Fibroblast of skin of left biceps (primary cell): ENCODE measurements around the gene ASIC5.
"Not testable (repeated sequence)": the region's sequence is repeated elsewhere in the genome, so short reads cannot be mapped to it uniquely, and the experiment has no call there.

Source experiments
- DNase-seq, 2 experiments: peaks; one replicate each; pipeline ENCODE4 v3.0.0-alpha.2; 2013; ENCODE audit warnings: low read depth in 2 of 2

ASIC5 gene

DNA sequence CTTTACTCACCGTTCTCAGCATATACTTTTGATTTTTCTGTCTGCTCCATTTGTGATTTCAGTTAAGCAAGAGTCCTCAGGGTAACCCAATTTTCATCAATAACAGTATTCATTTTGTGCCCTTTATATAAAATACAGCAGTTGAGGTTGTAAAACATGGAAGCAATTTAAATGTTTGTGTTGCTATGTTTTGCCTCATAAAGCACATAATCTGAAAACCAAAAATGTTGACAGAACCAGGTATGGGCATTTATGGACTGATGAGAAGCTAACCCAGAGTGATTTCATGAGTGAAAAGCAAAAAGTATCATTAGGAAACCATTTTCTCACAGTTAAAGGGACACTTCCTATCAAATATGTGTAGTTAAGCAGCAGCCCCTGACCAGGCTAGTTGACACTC, at the start of gene ASIC5:
ASIC5 (minus strand) TSS at position 101 of the 400 bp plus-strand sequence; CDS start at position 50, 51 bp downstream.
- DNase-seq, result no peak

- DNase-seq, result no peak
These were observed 48.7 kb upstream of the ASIC5 start for GRCh38 chr4:155914782-155915181.

DNA sequence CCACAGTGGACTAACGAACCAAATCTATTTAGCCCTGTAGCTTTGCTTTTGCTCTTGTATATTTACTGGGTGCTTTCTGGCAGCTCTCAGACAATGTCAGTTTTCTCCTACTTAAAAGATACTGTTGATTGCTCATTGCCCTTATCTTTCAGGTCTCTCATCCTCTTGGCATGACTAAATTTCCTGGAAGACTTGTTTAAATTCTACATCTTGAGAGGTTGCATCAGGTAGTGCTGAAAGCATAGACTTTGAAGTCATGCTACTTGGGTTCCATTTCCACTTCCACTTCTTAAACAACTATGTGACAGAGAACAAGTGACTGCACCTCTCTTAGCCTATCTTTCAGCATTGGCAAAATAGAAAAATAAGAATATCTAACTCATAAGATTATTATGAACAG, 45.8 kb upstream of the ASIC5 start:
- no peak for DNase-seq

GRCh38 chr4:155909615-155910226, 43.6 kb upstream of the ASIC5 start:
- no peak for DNase-seq

DNA sequence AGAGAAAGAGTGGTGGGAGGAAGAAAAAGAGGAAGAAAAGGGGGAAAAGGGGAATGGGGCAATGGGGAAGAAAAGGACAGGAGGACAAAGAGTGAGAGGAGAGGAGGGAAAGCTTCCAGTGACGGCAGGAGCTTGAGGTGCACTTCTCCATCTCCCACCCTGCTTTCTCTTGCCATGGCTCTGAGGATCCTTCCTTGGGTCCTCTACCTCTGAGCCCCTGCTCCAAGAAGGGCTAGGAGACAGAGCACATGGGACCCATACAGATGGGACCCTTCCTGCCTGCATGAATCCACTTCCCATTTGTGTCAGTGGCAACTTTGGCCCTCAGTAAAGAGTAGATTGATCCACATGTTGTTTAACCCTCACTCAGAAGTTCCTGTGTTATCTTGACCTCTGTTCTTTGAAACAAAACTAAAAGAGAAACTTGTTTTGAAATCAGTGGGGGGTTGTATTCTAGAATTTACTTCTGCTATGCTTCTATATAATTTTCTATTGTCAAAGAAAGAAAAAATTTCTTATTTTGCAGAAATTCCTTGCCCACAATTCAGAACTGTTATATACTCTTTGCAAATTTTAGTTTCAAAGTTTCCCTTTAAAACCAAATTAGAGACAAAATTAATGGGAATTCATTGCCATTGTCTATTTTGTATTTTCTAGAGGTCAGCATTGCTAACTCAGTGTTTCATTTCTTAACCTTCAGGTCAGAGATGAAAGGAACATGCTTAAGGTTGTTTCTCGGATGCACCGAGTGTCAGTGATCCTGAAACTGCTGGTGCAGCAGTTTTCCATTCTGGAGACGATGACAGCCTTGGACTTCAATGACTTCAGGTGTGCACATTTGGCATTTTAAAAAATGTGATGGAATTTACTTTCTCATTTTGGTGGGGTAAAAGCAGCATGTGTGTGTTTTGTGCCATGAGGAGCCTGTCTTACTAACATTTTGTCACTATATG, 42.4 kb upstream of the ASIC5 start:
- no peak for DNase-seq

DNA sequence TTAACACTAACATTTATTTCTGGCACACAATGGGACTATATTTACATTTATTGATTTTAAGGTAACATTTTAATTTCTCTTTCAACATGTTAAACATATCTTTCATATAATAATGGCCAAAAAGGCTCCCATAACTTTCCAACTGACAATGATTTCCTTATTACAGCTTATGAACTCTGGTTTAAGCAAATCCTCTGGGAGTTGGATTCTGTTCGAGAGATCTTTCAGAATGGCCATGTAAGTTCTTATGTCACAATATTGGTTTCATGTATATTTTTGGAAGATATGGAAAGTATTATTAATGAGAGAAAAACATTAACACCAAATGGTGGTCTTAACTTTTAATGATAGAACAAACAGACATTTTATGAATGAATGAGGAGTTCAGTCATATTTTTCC, 41.5 kb upstream of the ASIC5 start:
- no peak for DNase-seq

GRCh38 chr4:155906554-155907247, 40.6 kb upstream of the ASIC5 start:
- peak; percentile 98 to 99 for DNase-seq

DNA sequence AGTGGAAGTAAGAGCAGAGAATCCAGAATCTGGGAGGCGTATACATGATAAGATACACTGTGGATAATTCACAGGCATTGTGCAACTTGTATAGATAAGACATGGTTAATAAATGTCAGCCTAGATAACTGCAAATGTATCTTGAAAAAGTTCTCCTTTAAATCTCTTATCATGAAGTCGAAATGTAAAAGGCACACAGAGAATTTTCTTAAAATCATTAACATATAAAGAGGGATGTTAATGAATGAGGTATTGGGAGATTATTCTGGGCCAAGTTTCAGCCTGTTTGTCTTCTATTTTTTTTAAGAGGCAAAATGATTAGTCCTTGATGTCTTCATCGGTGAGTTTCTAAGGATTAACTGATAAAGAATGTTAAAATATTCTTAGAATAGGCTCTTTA, 38.3 kb upstream of the ASIC5 start:
- no peak for DNase-seq

- DNase-seq, result no peak
These were observed 37.4 kb upstream of the ASIC5 start, which contains the start of gene TDO2 for GRCh38 chr4:155903453-155903852. Gene TDO2, plus strand, starts transcription at chr4:155903696. Its CDS starts 63 bp downstream, at chr4:155903759.

GRCh38 chr4:155901013-155901412, 34.9 kb upstream of the ASIC5 start:
- no peak for DNase-seq

- peak; percentile 60 to 61 for DNase-seq
These were observed 34.3 kb upstream of the ASIC5 start for GRCh38 chr4:155900381-155900780.

GRCh38 chr4:155899891-155900290, 33.8 kb upstream of the ASIC5 start:
- no peak for DNase-seq

DNA sequence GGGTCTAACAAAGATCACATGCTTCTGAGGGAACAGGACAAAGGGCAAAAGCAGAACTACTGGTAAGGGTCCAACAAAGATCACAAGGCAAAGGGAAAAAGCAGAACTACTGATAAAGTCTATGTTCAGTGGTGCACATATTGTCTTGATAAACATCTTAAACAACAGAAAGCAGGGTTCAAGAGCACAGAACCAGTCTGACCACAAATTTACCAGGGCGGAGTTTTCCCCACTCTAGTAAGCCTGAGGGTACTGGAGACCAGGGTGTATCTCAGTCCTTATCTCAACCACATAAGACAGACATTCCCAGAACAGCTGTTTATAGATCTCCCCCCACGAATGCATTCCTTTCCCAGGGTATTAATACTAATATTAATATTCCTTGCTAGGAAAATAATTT, 32.3 kb upstream of the ASIC5 start:
- DNase-seq, result not testable (repeated sequence)

DNA sequence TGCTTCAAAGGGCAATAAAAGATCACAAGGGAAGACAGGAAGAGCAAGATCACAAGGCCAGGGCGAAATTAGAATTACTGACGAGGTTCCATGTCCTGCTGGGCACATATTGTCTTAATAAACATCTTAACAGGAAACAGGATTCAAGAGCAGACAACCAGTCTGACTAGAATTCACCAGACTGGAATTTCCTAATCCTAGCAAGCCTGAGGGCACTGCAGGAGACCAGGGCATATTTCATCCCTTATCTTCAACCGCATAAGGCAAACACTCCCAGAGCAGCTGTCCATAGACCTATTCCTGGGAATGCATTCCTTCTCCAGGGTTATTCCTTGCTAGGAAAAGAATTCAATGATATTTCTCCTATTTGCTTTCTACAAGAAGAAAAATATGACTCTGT, 25.0 kb upstream of the ASIC5 start:
- no peak for DNase-seq

GRCh38 chr4:155889946-155890345, 23.9 kb upstream of the ASIC5 start:
- DNase-seq, result no peak

DNA sequence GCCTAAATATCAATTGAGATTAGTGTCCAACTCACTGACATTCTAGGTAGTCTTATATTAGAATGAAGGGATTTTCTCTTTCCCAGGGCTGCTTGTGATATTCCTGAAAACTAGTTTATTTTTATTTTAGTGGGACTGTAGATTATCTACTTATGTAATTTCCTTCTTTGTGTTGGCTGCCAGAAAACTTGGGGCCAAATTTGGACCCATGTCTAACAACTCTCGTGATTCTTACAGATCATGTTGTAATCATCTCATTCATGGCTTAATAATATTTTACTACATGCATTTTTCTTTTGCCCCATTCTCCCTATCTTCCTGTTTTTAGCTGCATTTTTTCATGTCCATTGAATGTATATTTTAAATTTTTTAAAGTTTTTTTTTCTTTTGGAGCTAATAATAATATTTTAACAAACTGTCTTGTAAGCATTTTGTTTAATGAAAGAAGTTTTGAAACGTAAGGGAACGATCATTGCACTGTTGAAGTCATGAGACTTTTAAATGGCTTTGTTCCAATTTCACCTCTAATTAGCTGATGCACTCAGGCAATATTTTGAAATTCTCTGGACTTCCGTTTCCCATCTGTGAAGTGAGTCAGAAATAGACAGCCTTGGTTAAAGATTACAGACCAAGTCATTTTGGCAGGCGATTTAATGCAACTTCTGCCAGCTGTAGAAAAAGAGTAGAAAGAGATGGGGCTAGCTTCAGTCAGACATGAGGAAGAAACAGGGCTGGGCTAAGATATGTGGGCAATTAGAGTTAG, 23.1 kb upstream of the ASIC5 start:
- DNase-seq, result peak; percentile 81 to 84

DNA sequence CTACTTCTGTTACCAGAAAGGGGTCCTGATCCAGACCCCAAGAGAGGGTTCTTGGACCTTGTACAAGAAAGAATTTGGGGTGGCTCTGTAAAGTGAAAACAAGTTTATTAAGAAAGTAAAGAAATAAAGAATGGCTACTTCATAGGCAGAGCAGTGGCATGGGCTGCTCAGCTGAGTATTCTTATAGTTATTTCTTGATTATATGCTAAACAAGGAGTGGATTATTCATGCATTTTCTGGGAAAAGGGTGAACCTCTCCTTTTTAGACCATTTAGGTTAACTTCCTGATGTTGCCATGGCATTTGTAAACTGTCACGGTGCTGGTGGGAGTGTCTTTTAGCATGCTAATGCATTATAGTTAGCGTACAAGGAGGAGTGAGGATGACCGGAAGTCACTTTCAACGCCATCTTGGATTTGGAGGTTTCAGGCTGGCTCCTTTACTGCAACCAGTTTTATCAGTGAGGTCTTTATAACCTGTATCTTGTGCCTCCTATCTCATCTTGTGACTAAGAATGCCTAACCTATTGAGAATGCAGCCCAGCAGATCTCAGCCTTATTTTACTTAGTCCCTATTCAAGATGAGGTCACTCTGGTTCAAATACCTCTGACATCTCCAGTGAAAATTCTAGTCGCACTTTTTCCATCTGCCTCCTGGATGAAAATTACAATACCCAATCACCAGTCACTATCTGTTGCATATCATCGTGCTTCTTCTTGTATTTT, 21.9 kb upstream of the ASIC5 start:
- DNase-seq, result no peak

- no peak for DNase-seq
These were observed 21.0 kb upstream of the ASIC5 start for GRCh38 chr4:155887045-155887444.

GRCh38 chr4:155885666-155886065, 19.6 kb upstream of the ASIC5 start:
- no peak for DNase-seq

GRCh38 chr4:155883895-155884294, 17.8 kb upstream of the ASIC5 start:
- DNase-seq, result no peak

DNA sequence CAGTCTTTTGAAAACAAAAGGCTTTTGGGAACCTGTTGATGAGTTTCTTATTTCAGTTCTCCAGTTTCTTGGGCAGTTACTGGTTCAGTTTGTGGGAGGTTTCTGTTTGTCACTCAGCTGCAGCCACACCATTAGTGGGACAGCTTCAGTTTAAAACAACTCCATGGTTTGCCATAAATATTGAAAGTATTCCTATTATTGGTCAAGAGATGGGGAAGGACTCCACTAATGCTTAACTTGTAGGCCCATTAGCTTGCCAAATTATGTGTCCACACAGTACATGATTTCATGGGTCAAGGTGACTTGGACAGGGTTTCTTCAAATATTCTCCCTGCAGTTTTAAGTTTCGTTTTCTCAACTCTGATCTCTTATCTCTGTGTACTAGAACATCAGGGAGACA, 15.5 kb upstream of the ASIC5 start:
- no peak for DNase-seq
